Loucy (cell line): Measurements from ENCODE around the gene INCA1.
"Not testable (repeated sequence)": the region's sequence is repeated elsewhere in the genome, so short reads cannot be mapped to it uniquely, and the experiment has no call there.

ENCODE experiments used
- H2AFZ ChIP-seq: fragments of 200-600 bp; sonication (generic); 2 replicates; pipeline ENCODE4 v1.6.0; 2016; ENCODE audit warnings: antibody characterized with exemption, mild to moderate bottlenecking, low read length, moderate library complexity
- H3F3A ChIP-seq: fragments of 200-600 bp; 2 replicates; pipeline ENCODE4 v1.6.0; 2016; ENCODE audit warnings: antibody characterized with exemption, low read depth, mild to moderate bottlenecking
- H3K27me3 ChIP-seq: fragments of 200-600 bp; sonication (generic); 2 replicates; pipeline ENCODE4 v1.6.1; 2014; ENCODE audit warnings: low read length, mild to moderate bottlenecking; ENCODE audit not compliant: insufficient read depth, poor library complexity, severe bottlenecking
- H3K36me3 ChIP-seq: fragments of 200-600 bp; sonication (generic); 2 replicates; pipeline ENCODE4 v1.6.1; 2016; ENCODE audit warnings: low read length; ENCODE audit not compliant: insufficient read depth
- H3K4me1 ChIP-seq: fragments of 200-600 bp; sonication (generic); 2 replicates; pipeline ENCODE4 v1.5.1; 2014; ENCODE audit warnings: low read length, mild to moderate bottlenecking; ENCODE audit not compliant: insufficient read depth, poor library complexity, severe bottlenecking
- H3K4me2 ChIP-seq: fragments of 200-600 bp; sonication (generic); 2 replicates; pipeline ENCODE4 v1.6.0; 2014; ENCODE audit warnings: antibody characterized with exemption, low read length, low read depth, mild to moderate bottlenecking; ENCODE audit not compliant: poor library complexity, severe bottlenecking
- H3K4me3 ChIP-seq: fragments of 200-600 bp; sonication (generic); 2 replicates; pipeline ENCODE4 v1.5.1; 2014; ENCODE audit warnings: low read length, mild to moderate bottlenecking, mixed read lengths; ENCODE audit not compliant: poor library complexity, severe bottlenecking
- H3K79me2 ChIP-seq: fragments of 200-600 bp; sonication (generic); 2 replicates; pipeline ENCODE4 v1.6.1; 2014; ENCODE audit warnings: low read length; ENCODE audit not compliant: insufficient read depth
- H3K9ac ChIP-seq: fragments of 200-600 bp; sonication (generic); 2 replicates; pipeline ENCODE4 v1.6.0; 2014; ENCODE audit warnings: mild to moderate bottlenecking, low read depth, low read length, moderate library complexity; ENCODE audit not compliant: poor library complexity, severe bottlenecking
- H3K9me2 ChIP-seq: fragments of 200-600 bp; sonication (generic); replicated peaks from 2 replicates; pipeline ENCODE4 v1.6.1; 2016; ENCODE audit warnings: low read depth, low read length, mixed read lengths
- H3K9me3 ChIP-seq: fragments of 200-600 bp; sonication (generic); 2 replicates; pipeline ENCODE4 v1.6.1; 2014; ENCODE audit warnings: mild to moderate bottlenecking, antibody characterized with exemption, low read length, low read depth; ENCODE audit not compliant: insufficient read depth
- H4K20me1 ChIP-seq: fragments of 200-600 bp; sonication (generic); 2 replicates; pipeline ENCODE4 v1.6.0; 2014; ENCODE audit warnings: antibody characterized with exemption, low read length, mild to moderate bottlenecking; ENCODE audit not compliant: insufficient read depth, poor library complexity, severe bottlenecking
- EZH2phosphoT487 ChIP-seq: fragments of 200-600 bp; IDR thresholded peaks from 2 replicates; pipeline ENCODE4 v1.6.1; 2018; ENCODE audit warnings: antibody characterized with exemption, mild to moderate bottlenecking, moderate library complexity, borderline replicate concordance
- TF ChIP-seq, protein P1 (sequence below): fragments of 200-600 bp; sonication (generic); conservative IDR thresholded peaks from 2 replicates; pipeline ENCODE4 v1.5.1; 2014; ENCODE audit warnings: mild to moderate bottlenecking, antibody characterized with exemption, low read length

INCA1 gene

DNA sequence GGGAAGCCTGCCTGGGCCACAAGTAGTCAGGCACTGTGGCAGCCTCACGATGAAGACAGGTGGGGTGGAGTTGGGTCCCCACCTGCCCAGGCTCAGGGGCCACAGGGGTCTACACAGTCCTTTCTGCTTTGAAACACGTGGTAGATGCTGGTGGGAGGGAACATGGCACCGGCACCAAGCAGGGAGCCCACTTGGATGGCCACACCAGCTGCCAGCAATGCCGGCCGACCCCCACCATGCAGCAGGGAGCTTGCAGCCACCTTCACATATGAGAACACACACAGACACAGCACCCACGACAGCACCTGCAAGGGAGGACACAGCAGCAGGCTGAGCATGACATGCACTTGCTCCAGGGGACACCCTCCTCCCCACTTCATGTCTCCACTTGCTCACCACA is 35.5 kb upstream of the INCA1 start:
- Histone ChIP-seq H4K20me1 (no peaks in the 10 kb centered on the region), H3K27me3 (no peaks in the 10 kb centered on the region), H3K4me1 (no peaks in the 10 kb centered on the region), H3K79me2 (no peaks in the 10 kb centered on the region), H3K9me3 (no peaks in the 10 kb centered on the region), H3K4me3 (no peak overlapping the region), H2AFZ (no peak overlapping the region), H3K9ac (no peak overlapping the region), H3K9me2 (no peaks in the 10 kb centered on the region), H3K36me3 (no peaks in the 10 kb centered on the region), H3K4me2 (no peak overlapping the region), H3F3A (no peaks in the 10 kb centered on the region)
- TF ChIP-seq, protein P1, sequence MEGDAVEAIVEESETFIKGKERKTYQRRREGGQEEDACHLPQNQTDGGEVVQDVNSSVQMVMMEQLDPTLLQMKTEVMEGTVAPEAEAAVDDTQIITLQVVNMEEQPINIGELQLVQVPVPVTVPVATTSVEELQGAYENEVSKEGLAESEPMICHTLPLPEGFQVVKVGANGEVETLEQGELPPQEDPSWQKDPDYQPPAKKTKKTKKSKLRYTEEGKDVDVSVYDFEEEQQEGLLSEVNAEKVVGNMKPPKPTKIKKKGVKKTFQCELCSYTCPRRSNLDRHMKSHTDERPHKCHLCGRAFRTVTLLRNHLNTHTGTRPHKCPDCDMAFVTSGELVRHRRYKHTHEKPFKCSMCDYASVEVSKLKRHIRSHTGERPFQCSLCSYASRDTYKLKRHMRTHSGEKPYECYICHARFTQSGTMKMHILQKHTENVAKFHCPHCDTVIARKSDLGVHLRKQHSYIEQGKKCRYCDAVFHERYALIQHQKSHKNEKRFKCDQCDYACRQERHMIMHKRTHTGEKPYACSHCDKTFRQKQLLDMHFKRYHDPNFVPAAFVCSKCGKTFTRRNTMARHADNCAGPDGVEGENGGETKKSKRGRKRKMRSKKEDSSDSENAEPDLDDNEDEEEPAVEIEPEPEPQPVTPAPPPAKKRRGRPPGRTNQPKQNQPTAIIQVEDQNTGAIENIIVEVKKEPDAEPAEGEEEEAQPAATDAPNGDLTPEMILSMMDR: no peak
- no peak for TF ChIP-seq EZH2phosphoT487

DNA sequence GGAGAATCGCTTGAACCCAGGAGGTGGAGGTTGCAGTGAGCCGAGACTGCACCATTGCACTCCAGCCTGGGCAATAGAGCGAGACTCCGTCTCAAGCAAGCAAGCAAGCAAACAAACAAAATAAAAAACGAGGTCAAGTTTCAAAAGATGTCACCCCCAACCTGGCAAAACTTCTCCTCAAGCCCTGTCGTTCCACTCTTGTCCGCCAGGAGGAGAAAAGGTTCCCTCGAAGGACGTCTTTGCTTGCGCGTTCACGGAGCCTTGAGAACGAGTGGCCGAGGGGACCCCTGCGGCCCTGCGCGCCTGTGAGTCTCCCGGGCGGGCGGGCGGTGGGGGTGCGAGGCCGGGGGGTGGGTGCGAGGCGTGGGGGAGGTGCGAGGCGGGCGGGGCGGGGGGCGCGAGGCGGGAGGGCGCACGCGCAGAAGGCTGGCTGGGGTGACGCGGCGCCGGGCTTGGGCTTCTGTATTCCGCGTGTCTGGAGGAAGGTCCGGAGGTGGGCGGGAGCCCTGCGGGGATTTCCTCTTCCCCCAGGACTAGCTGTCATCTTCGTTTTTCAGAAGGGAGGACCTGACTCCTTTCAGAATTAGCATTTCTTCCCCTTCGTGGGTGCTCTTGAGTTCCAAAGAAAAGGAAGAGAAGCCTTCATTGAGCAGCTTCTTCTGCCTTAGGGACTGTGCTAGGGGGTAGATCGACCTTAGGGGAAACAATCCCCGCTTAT is 34.2 kb upstream of the INCA1 start:
- Histone ChIP-seq H3K79me2 (no peaks in the 10 kb centered on the region), H3K36me3 (no peaks in the 10 kb centered on the region), H3K9ac (peak overlapping the region; percentile 53), H3F3A (no peaks in the 10 kb centered on the region), H3K9me2 (no peaks in the 10 kb centered on the region), H3K4me2 (peak overlapping the region; percentile 76), H3K27me3 (no peaks in the 10 kb centered on the region), H3K9me3 (no peaks in the 10 kb centered on the region), H2AFZ (peak overlapping the region; percentile 97), H4K20me1 (no peaks in the 10 kb centered on the region), H3K4me1 (no peaks in the 10 kb centered on the region), H3K4me3 (peak overlapping the region; percentile 69)
- TF ChIP-seq EZH2phosphoT487: no peak
- TF ChIP-seq, protein P1: peak; percentile 66

DNA sequence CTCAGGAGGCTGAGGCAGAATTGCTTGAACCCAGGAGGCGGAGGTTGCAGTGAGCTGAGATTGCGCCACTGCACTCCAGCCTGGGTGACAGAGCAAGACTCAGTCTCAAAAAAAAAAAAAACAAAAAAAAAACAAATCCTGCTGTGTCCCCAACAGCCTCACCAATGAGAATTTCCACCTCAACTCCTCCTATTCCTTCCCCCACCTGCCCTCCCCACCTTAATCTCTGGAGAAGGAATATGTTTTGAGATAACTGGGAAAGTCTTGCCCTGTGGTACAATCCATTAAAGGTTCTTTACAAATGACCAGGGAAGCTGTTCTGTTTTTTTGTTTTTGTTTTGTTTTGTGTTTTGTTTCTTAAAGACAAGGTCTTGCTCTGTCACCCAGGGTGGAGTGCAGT is 32.8 kb upstream of the INCA1 start:
- not testable (repeated sequence) for H3F3A ChIP-seq, H3K4me2 ChIP-seq, H3K4me3 ChIP-seq, H2AFZ ChIP-seq, H3K4me1 ChIP-seq, H3K36me3 ChIP-seq, H3K27me3 ChIP-seq, H3K9me3 ChIP-seq, H3K9ac ChIP-seq, H4K20me1 ChIP-seq, H3K9me2 ChIP-seq, H3K79me2 ChIP-seq

DNA sequence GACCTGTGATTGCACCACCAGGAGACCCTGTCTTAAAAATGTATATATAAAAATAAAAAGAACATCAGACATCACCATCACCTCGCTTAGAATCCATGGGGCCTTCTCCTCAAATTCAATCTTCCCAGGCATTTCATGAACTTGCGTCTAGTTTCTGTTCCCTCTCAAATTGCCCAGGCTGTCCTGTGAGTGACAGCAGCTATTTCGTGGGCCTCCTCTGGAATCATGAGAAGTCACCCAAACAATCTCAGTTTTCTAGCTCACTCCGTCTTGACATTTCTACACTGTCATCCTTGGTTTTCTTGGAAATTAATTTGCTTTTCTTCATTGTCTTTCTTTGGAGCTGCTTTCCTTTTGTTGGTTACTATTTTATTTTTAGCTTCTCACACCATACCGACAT is 30.6 kb upstream of the INCA1 start:
- no peaks in the 10 kb centered on the region for H3K9me2 ChIP-seq
- TF ChIP-seq EZH2phosphoT487: no peak
- TF ChIP-seq, protein P1: no peak
- H3K79me2 ChIP-seq: no peaks in the 10 kb centered on the region
- H2AFZ ChIP-seq: no peak overlapping the region
- H3F3A ChIP-seq: no peaks in the 10 kb centered on the region
- H3K4me1 ChIP-seq: no peaks in the 10 kb centered on the region
- no peak overlapping the region for H3K4me2 ChIP-seq
- H3K9me3 ChIP-seq: no peaks in the 10 kb centered on the region
- H3K4me3 ChIP-seq: no peak overlapping the region
- H3K9ac ChIP-seq: no peak overlapping the region
- no peaks in the 10 kb centered on the region for H3K27me3 ChIP-seq
- no peaks in the 10 kb centered on the region for H3K36me3 ChIP-seq
- no peaks in the 10 kb centered on the region for H4K20me1 ChIP-seq
